Stimulated activated CD4-positive, alpha-beta T cell treated with anti-CD3 and anti-CD28 coated beads, TNF-alpha, amount 100 ng/mL, for 4 hours (primary cell): ENCODE measurements around the gene STXBP6.
"Not testable (repeated sequence)": the region's sequence is repeated elsewhere in the genome, so short reads cannot be mapped to it uniquely, and the experiment has no call there.

Source experiments
- DNase-seq, 3 experiments: peaks; one replicate each; pipeline ENCODE4 v3.0.0-alpha.2; 2020; ENCODE audit warnings: low read depth in 3 of 3

The STXBP6 gene

DNA sequence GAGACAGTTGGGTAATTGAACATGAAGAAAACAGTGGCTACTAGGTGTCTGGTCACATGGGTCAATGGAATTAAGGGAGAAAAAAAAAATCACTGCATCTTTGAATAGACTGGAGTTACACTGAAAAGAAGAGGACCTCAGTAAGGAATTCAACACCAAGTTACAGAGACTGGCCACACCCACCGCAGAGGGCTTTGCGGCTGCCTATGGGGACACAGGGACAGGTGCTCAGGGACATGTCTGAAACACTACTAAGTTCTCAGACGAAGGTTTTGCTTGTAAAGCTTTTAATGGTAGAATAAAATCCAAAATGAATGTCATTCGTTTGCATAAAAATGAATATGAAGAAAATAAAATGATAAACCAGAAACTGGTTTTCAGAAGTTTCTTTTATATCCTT is 93.8 kb downstream of the STXBP6 start:
- DNase-seq, result no peak

DNA sequence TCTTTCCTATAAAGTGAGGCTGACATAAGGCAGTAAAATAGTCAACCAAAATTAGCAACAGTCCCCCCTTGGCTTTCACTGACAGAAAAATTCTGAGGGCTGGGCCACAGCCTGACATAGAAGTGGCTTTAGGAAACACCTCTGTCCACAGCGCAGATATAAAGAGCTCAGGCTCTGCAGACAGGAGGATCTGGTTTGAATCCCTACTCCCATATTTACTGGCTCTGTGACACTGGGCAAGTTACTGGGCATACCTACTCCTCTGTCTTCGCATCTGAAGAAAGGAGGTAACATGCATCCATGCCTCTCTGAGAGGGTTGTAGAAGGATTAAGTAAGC is 95.3 kb downstream of the STXBP6 start:
- DNase-seq, result no peak

DNA sequence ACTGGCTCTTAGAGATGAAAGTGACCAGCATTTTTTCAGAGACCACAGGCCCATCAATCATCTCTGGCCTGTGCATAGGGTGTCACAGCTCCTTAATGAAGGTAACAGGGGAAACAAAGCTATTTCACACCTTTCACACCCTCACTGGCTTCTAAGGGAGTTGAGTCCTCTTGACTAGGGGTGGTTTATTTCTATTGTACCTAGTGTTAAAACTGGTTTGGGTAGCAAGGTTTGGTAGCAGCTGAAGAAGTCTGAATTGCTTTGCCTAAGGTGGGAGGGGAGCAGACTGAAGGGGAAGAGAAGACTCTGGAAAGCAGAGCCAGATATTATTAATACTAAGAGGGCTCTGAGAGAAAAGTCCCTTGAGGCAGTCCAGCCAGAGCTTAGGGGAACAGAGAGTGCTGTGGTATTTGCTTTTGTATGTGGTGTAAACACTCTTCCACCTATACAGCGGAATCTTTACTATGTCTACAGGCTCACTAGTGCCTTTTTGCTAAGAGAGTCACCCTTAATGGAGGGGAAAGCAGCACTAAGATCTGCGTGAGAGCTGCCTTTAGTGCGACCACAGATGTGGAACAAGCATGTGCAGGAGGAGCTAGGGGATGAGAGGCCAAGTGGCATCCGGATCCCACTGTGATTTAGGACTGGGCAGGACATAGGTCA is 95.8 kb downstream of the STXBP6 start:
- DNase-seq, result no peak

DNA sequence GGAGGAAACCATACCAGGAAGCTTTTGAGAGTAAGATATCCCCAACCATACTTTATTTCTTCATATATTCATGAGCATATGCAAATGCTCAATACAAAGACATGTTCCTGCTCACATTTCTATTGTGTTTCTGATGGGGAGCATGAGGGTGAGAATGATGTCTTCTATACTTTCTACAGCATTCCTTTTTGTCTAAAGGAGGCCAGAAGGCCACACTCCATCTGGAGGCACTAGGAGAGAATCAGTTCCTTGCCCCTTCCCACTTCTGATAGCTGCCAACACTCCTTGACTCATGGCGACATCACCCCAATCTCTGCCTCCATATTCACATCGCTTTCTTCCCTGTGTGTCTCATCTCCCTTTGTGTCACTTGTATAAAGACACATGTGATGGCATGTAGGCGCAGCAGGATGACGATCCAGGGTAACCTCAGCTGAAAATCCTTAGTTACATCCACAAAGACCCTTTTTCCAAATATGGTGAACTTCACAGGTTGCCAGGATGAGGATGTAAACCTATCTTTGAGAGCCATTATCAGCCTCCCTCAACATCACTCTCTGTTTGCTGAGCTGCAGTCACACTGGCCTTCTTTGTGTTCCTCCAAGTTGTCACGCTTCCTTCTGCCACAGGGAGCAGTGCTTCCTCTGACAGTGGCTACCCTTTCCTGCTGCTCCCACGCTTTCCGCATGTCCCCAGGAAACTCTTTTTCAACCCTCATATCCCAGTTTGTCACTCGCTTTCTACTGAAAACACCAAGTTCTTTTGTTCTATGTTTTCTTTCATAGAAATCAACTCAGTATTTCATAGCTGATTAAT is 96.9 kb downstream of the STXBP6 start:
- DNase-seq, result no peak

DNA sequence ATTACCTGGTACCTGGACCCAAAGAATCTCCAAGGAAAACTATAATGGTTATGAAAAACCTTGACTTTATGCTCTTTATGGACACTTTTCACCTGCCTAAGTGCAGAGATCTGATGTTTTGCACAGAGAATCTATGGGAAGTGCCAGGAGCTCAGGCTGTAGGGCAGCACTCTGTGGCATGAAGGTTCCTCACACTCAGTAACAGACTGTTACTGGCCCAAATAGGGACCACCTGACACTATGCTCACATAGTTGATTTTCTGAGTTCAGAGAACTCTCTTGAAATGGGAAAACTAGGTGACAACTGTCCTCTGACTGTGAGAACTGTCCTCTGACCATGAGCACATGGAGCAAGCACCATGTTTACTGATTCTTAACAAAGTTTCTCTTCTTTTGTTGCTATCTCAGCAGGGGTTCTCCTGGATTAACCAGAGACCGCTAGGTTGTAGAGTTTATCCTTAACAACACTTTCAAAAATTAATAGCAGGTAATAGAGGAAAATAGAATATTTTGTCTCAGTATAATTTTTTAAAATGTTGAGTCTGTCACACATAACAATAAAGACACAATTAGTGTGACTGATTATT is 101.6 kb downstream of the STXBP6 start:
- no peak for DNase-seq

DNA sequence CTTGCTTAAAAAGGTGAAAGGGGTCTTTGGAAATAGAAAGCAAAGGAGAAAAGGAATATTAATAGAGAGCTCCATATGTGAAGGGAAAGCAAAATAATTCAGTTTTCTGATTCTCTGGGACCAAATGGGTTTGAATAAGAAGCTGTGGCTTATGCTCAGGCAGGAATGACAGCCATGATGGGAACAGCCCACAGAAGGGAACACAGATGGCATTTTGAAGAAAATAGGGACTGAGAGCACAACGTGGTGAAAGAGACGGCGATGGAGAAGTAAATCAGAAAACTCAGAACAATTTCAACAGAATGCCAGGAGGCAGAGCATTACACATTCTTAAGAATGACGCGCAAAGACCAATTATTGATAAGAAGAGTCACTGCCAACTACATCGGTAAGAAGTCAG is 102.8 kb downstream of the STXBP6 start:
- no peak for DNase-seq

DNA sequence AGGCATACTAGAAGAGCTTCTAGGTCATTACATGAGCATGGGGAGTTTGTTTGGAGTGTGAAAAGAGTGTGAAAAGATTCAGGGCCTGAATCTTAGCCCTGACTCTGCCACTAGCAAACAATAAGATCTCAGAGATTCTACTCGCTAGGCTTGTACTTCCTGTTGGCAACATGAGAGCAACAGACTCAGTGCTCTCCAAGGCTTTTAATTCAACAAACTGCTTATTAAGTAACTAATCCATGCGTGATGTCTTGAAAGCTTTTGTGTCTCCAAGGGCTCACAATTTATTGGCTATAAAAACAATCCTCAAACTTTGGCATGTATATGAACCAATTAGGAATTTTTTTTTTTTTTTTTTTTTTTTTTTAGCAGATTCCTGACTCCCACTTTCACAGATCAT is 105.1 kb downstream of the STXBP6 start:
- DNase-seq, result no peak

DNA sequence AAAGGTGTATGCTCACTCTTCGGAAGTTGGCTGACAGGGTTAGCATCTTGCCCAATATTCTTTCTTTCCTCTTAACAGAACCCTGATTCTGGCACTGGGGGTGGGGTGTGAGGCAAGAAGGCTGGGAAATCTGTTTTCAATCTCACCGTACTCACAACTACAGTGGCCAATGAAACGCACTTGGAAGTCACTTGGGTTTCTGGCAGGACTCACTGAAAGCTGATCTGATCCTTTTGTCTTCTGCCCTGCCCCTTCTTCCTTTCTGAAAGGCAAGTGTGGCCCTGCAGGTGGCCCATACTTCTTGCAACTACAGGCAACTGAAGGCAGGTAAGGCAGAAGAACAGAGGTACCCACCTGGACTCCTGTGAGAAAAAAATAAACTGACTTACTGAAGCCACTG is 106.9 kb downstream of the STXBP6 start:
- DNase-seq, result no peak

DNA sequence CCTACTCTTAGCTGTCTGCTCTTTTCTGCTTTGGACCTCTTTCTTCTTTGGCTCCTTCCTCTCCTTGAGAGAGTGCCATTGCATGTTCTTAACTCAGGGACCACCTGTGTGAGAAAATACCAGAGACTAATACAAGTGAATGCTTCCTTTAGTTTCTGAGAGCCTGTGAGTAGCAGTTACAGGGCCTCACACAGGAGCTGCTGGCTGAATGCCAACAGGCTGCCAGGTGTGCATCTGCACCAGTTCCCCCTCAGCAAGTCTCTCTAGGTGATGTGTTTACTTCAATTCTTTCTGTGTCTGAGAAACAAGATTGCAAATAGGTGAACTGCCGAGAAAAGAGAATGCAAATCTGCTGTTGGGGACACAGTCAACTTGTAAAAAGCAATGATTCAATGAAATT is 108.2 kb downstream of the STXBP6 start:
- no peak for DNase-seq

DNA sequence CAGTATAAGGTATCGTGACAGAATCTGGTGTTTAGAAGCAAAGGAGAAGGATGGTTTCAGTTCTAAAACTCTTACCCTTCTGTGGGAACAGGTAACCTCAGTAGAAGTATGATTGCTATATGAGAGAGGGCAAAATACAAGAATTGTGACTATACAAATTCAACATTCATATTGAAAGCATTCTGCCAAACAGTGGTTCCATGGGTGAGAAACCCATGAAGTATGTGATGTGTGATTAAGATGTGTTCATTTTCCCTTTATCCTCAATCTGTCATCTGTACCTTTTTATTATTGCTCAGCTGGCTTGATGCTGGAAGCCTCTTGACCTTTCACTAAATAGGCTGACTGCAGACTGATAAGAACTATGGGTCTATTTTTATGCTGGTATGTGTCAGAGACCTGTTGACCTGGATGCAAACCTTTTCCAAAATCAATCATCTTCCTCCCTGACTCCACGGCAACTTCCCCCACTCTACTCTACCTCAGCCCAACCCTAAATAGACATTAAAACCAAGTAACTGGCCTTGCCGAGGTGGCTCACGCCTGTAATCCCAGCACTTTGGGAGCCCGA is 109.6 kb downstream of the STXBP6 start:
- no peak for DNase-seq

DNA sequence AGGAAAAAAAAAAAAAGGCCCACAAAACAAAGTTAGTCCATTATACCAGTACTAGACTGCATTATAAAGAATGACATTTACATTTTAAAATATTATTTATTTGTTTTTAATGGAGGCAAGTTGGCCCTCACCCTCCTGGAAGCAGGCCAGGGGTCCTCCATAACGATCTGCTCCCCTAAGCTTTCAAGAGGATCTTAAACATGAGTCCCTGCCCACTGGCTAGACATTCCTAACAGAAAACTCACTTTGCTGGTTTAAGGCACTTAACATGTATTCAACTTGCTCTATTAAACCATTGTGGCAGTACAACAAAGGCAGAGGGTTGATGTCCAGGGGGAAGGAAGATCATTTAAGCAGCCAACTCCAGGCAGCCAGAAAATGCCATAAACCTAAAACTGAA is 111.4 kb downstream of the STXBP6 start:
- no peak for DNase-seq

DNA sequence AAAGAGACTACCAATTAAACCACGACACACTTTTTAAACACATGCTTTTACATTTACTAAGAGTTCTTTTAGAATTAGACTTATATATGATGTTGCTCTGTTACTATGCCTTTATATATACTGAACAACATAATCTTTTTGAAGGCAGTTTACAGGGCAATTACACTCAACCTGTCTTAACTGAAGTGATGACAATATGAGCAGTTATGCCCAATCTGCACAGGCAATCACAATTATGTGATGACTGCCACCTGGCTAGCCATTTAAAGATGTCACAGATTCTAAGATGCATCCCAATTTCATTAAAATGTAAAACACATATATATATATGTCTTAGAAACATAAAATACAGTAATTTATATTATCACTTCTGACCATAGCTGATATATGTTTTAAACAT is 112.6 kb downstream of the STXBP6 start:
- no peak for DNase-seq

DNA sequence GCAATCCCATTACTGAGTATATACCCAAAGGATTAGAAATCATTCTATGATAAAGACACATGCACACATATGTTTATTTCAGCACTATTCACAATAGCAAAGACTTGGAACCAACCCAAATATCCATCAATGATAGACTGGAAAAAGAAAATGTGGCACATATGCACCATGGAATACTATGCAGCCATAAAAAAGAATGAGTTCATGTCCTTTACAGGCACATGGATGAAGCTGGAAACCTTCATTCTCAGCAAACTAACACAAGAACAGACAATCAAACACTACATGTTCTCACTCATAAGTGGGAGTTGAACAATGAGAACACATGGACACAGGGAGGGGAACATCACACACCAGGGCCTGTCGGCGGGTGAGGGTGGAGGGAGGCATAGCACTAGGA is 113.2 kb downstream of the STXBP6 start:
- not testable (repeated sequence) for DNase-seq

DNA sequence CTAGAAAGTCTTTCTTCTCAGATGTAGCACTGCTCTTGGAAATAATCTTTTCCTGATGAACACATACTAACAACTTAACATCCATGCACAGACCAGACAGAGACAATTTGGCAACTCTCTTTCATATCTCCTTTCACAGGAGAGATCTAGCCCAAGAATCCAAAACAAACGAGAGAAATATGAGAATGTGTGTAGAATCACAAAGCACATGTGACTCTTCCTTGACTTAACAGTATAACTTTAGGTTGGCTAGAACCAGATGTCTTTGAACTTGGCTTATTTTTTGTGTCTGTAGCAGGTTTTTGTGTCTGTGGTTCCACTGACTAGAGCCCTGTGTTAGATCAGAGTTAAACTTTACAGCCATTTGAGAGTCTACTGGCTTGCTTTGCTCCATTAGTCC is 114.2 kb downstream of the STXBP6 start:
- DNase-seq, result no peak

DNA sequence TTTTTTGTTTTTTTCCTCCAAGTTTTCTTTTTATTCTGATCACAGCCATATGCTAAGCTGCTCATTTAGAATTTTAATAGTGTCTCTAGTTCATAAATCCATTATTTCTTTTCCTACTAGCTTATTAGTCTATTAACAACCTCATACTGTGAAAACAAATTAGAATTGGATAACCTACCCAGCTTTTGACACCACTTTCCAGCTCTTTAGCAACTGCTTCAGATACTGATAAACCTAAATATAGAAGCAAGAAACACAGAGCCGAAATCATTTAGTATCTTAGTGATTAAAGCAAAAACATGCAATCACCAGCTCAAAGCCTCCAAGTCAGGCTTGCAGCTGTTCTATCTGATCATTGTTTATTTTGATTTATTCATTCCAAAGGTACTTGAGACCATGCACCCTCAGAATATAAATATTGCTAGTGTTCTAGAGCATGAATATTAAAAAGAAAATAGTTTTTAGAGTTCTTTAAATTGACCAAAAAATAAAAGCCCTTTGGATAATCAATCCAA is 121.5 kb downstream of the STXBP6 start:
- DNase-seq, result no peak

DNA sequence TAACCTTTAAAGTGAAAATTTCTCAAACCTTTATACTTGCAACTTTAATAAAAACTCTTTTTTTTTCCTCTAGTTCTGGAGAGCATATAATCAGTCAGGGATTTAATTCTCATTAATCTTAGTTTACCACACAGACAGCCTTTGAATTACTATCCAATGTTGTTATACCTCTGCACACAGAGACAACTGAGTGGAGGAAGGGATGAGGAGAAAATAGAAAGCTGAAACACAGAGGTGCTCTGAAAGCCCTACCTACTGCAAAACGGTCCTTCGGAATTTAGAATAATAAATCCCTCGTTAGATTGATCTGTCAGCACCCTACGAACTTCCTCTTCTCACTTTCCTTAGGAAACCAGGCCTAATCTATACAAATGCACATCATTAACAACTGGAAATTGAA is 122.1 kb downstream of the STXBP6 start:
- DNase-seq, result no peak

DNA sequence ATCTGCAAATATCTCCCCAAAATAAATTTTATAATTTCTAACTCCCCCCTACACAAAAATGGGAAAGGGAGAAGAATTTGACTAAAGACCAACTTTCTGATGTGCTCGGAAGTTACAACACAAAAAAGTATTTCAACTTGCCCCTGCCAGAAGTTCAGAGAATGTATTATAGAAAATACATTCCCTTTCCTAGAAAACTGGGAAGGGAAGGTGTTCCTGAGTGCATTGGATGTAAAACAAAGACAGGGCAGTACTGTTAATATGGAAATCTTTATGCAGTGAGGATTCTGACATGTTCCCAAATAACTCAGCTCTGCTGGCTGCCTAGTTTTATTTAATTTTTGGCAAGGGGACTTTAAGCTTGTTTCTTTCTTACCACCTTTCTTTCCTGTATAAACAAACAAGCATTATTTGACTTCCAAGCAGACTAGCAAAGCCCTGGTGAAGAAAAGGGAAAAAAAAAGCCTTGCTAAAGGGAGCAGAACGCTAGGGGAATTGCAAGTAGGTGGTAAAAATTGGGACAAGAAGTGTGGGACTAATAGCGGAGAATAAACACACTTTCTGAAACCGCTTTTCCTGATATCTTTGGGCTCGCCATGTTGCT is 124.1 kb downstream of the STXBP6 start:
- no peak for DNase-seq

DNA sequence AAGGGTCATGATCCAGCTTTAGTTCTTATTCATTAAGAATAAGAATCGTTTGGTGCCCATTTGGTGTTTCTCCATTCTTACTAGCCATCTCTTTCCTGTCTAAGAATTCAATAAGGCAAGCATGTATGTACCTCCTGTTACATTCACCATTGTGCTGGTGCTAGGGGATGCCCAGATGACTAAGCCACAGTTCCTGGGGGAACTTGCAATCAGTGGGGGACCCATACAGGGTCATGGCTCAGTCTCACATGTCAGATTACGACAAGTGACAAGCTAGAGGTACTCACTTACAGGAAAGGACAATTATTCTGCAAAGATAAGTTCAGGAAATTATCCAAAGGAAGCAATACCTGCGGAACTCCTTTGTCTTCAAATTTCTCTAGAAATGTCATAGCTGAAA is 125.4 kb downstream of the STXBP6 start:
- no peak for DNase-seq

DNA sequence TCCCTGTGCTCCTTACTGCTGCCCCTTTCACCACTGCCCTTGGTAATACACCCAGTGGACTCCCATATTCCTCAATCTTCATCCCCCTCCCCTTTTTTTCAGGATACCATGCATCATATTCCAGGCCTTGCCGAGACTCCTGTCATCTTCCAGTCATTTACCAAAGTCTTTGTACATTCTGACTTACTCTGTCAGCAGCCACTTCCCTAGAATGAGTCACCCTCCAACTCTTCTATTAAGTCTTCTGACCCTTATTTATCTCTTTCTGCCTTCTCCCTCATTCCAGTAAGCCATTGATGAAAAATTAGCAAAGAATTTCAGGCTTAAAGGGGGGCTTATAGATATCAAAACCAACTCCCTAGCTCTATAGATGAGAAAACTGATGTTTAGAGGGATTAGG is 128.0 kb downstream of the STXBP6 start:
- no peak for DNase-seq

DNA sequence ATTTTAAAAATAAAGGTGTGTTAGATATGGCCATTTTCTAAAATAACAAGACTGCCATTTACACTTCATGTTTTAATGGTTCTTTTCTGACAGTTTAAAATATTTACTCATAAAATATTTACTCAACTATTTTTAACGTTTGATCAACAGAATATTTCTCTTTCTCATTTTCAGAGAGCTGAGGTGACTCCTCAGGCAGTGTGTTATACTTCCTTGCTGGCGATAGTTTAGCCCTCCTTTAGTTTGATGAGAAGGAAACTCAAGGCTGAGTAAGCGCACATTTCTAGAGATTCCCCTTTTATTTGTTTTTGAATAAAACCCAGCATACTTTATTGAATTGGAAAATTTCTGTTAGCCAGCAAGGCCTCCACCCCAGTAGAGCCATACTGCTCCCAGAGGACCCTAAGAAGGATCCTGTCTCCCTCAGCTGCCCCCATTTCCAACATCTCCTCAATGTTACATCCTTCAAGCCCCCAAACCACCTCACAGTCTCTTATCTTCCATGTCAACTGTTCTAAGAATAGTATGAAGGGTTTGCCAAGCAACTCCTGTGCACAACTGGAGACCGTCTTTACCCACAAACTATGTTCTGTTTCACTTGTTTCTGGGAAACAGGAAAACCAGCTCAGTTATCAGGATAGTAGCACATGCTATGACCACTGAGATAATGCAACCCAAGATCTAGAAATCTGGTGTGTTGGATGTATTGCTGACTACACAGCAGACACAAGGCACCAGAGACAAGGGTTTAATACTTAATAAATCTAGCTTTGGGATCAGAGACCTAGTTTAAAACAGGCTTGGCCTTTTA is 129.5 kb downstream of the STXBP6 start:
- DNase-seq, result no peak

DNA sequence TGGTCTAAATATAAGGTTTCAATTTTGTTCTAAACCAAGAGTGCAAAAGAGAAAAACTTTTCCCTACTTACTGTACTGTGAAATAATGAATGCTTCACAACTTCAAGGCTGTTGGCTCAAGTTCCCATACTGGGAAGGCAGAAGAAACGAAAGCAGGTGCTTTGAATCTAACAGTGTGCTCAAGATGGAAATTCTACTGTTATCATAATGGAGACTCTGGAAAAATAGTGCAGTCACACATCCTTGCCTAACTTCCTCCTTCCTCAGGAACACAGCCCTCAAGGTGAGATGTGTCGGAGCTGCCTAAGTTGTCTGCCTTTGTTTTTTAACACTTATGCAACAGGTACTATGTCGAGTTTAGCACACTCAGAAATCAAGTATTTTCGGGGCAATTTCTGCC is 131.1 kb downstream of the STXBP6 start:
- no peak for DNase-seq
